C4-2B (cell line): ENCODE data around the gene ZNF773.
"Not testable (repeated sequence)": the region's sequence is repeated elsewhere in the genome, so short reads cannot be mapped to it uniquely, and the experiment has no call there.

ENCODE experiments used
- H3K27ac ChIP-seq: fragments of 450-650 bp; 2 replicates; pipeline ENCODE4 v1.5.1; 2017
- CTCF ChIP-seq: fragments of 450-650 bp; conservative IDR thresholded peaks from 2 replicates; pipeline ENCODE4 v1.5.1; 2017; ENCODE audit warnings: mild to moderate bottlenecking
- ZFX ChIP-seq: fragments of 450-650 bp; IDR thresholded peaks from 2 replicates; pipeline ENCODE4 v1.6.1; 2017

The ZNF773 gene

GRCh38 chr19:57499680-57500395, at the start of gene ZNF773:
ZNF773 (plus strand) TSS chr19:57499938; CDS start chr19:57500081, 143 bp downstream.
- peak within 1 kb of the TSS; percentile 79 for H3K27ac ChIP-seq
- peak; percentile 39; the same call in 1 of the 2 replicates for TF ChIP-seq ZFX

GRCh38 chr19:57452307-57452706, 47.4 kb upstream of the ZNF773 start:
- TF ChIP-seq ZFX, result no peak
- TF ChIP-seq CTCF, result no peak
- H3K27ac ChIP-seq, result no peak overlapping the region

- TF ChIP-seq ZFX, result no peak
- TF ChIP-seq CTCF, result peak; percentile 77
- no peak overlapping the region for H3K27ac ChIP-seq
Observed at GRCh38 chr19:57465680-57466381, 33.9 kb upstream of the ZNF773 start.

GRCh38 chr19:57466489-57466888, 33.2 kb upstream of the ZNF773 start:
- TF ChIP-seq CTCF (no peak), ZFX (no peak)
- H3K27ac ChIP-seq, result no peak overlapping the region

GRCh38 chr19:57473646-57474045, 26.1 kb upstream of the ZNF773 start:
- TF ChIP-seq CTCF, result no peak
- no peak for TF ChIP-seq ZFX

GRCh38 chr19:57477191-57478008, 22.3 kb upstream of the ZNF773 start, which contains the start of gene ZNF772:
ZNF772 (minus strand) TSS chr19:57477566; CDS start chr19:57477309, 257 bp downstream.
- TF ChIP-seq CTCF (peak; percentile 47), ZFX (no peak)
- peak within 1 kb of the TSS; percentile 32; the same call in 1 of the 2 replicates for H3K27ac ChIP-seq

More at GRCh38 chr19:57473646-57474045, 26.1 kb upstream of the ZNF773 start:
- H3K27ac ChIP-seq, result no peak overlapping the region

GRCh38 chr19:57487477-57488298, 12.1 kb upstream of the ZNF773 start, which contains the start of gene ZNF419:
ZNF419 (plus strand) TSS chr19:57487750; CDS start chr19:57487951, 201 bp downstream.
- peak; percentile 18; the same call in 1 of the 2 replicates for TF ChIP-seq ZFX
- peak within 1 kb of the TSS; percentile 76 for H3K27ac ChIP-seq

- H3K27ac ChIP-seq, result not testable (repeated sequence)
Observed at GRCh38 chr19:57488299-57488644, 11.5 kb upstream of the ZNF773 start.

- not testable (repeated sequence) for H3K27ac ChIP-seq
Observed at GRCh38 chr19:57499332-57499679, 432 bp upstream of the ZNF773 start.

- peak overlapping the region; percentile 79; the same call in 1 of the 2 replicates for H3K27ac ChIP-seq
Observed at GRCh38 chr19:57500400-57500799, 662 bp downstream of the ZNF773 start.
